GM12891 (cell line): Measurements from ENCODE around the gene MDH1B.
A peak's percentile ranks its signal among the peaks of the same experiment; 100 is the strongest.

Experiments used
- DNase-seq: peaks from one replicate; pipeline ENCODE4 v3.0.0; 2011; ENCODE audit warnings: low spot score; ENCODE audit not compliant: insufficient read length
- FAIRE-seq: peaks from 2 replicates; lab custom pipeline; 2011; peaks lifted over from hg19 to GRCh38; lab: Jason Lieb, UNC
- PAX5 ChIP-seq: IDR thresholded peaks from 2 replicates; pipeline ENCODE4 v1.6.1; 2011; ENCODE audit warnings: low read length, moderate library complexity, mild to moderate bottlenecking; ENCODE audit not compliant: insufficient read depth, severe bottlenecking
- POLR2A ChIP-seq: IDR thresholded peaks from 2 replicates; pipeline ENCODE4 v1.6.1; 2011; ENCODE audit warnings: low read depth, low read length, control low read depth
- POLR2AphosphoS5 ChIP-seq: IDR thresholded peaks from 2 replicates; pipeline ENCODE4 v1.6.1; 2011; ENCODE audit warnings: low read depth, low read length, control low read depth
- POU2F2 ChIP-seq: IDR thresholded peaks from 2 replicates; pipeline ENCODE4 v1.6.1; 2011; ENCODE audit warnings: low read depth, mild to moderate bottlenecking, control low read depth, low read length, moderate library complexity
- SPI1 ChIP-seq: IDR thresholded peaks from 2 replicates; pipeline ENCODE4 v1.6.1; 2011; ENCODE audit warnings: low read depth, low read length, control low read depth
- TAF1 ChIP-seq: IDR thresholded peaks from 2 replicates; pipeline ENCODE4 v1.6.1; 2011; ENCODE audit warnings: low read depth, low read length, control low read depth

MDH1B gene

DNA sequence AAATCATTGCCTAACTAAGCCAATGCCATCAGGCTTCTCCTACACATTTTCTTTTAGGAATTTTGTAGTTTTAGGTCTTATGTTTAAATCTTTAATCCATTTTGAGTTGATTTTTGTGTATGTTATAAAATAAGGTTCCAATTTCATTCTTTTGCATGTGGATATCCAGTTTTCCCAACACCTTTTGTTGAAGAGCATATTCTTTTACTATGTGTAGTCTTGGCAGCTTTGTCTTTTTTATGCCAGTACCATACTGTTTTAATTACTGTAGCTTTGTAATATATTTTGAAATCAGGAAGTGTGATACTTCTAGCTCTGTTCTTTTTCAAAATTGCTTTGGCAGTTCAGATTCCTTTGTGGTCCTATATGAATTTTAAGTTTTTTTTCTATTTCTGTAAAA is 11.3 kb upstream of the MDH1B start:
- no peak for TF ChIP-seq PAX5
- TF ChIP-seq POLR2A, result no peak
- TF ChIP-seq POLR2AphosphoS5, result no peak
- no peak for TF ChIP-seq SPI1
- no peak for TF ChIP-seq POU2F2
- no peak for TF ChIP-seq TAF1
- no peak for FAIRE-seq
- no peak for DNase-seq

- no peak for TF ChIP-seq POLR2AphosphoS5
- TF ChIP-seq POLR2A, result no peak
- no peak for TF ChIP-seq SPI1
- no peak for DNase-seq
- no peak for FAIRE-seq
Observed at GRCh38 chr2:206774871-206775270, 9.7 kb upstream of the MDH1B start.

- FAIRE-seq (no peak), DNase-seq (no peak)
- TF ChIP-seq TAF1, result no peak
- no peak for TF ChIP-seq SPI1
- TF ChIP-seq POLR2A, result no peak
- no peak for TF ChIP-seq PAX5
- TF ChIP-seq POU2F2, result no peak
- no peak for TF ChIP-seq POLR2AphosphoS5
Observed at GRCh38 chr2:206766057-206766930, 1.2 kb upstream of the MDH1B start.

GRCh38 chr2:206764673-206765241 is 371 bp downstream of the MDH1B start:
- FAIRE-seq (no peak), DNase-seq (no peak)
- peak; percentile 90 for TF ChIP-seq PAX5
- no peak for TF ChIP-seq POLR2AphosphoS5
- TF ChIP-seq TAF1, result no peak
- no peak for TF ChIP-seq POLR2A
- TF ChIP-seq SPI1, result no peak

DNA sequence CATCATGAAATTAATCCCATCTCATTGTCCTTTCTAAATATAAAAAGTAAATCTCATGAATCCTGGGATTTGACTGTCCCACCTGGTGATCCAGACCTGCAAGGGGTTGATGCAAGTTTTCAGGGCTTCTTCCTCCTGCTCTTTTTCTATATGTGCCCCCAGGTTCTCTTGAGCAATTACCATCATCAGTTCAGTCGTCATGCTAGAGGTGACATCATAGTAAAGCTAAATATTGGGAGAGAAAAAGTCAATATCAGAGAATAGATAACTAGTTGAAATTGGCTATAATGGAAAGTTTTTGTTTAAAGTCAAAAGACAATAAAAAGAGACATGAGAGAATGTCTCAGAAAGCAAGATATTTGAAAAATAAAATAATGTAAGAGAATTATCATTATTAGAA is 8.3 kb downstream of the MDH1B start:
- no peak for FAIRE-seq
- no peak for DNase-seq
- TF ChIP-seq POLR2AphosphoS5 (no peak), PAX5 (no peak), SPI1 (no peak), POLR2A (no peak), TAF1 (no peak), POU2F2 (no peak)

- TF ChIP-seq POLR2A (no peak), PAX5 (no peak), POLR2AphosphoS5 (no peak), SPI1 (no peak), POU2F2 (no peak), TAF1 (no peak)
- DNase-seq (no peak), FAIRE-seq (no peak)
Observed at GRCh38 chr2:206740800-206741199, 24.3 kb downstream of the MDH1B start.

DNA sequence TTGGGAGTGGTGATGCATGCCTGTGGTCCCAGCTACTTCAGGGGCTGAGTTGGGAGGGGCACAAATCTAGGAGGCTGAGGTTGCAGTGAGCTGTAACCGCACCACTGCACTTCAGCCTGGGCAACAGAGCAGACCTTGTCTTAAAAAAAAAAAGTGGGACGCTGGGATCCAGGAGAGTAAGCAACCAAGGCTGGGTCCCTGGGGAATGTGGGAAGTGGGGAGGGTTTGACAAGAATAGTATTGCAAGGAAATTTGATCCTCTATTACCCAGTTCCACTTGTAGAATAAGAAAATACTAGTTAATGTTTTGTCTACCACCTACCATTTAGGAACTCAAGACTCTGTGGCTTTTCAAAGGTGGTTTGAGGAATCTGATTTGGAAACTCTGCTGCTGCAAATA is 25.9 kb downstream of the MDH1B start:
- TF ChIP-seq POLR2AphosphoS5 (no peak), POU2F2 (no peak), TAF1 (no peak), SPI1 (no peak), POLR2A (no peak), PAX5 (no peak)
- DNase-seq, result no peak
- FAIRE-seq, result no peak

GRCh38 chr2:206736935-206737334 is 28.2 kb downstream of the MDH1B start:
- no peak for FAIRE-seq
- no peak for TF ChIP-seq PAX5
- no peak for TF ChIP-seq POLR2AphosphoS5
- no peak for TF ChIP-seq SPI1
- TF ChIP-seq POLR2A, result no peak
- TF ChIP-seq POU2F2, result no peak
- TF ChIP-seq TAF1, result no peak
- DNase-seq, result no peak

GRCh38 chr2:206733341-206733740 is 31.8 kb downstream of the MDH1B start:
- FAIRE-seq, result no peak

More at GRCh38 chr2:206733341-206733740, 31.8 kb downstream of the MDH1B start:
- TF ChIP-seq PAX5 (no peak), POU2F2 (no peak), TAF1 (no peak)
- no peak for DNase-seq
